Liver (tissue), 9 donors: ENCODE results near the gene OR52A1. TPM values are rescaled to one million over a fixed set of nuclear protein-coding genes. Genes with fewer than 3 reads are reported as not detected.
"Not testable (repeated sequence)": the region's sequence is repeated elsewhere in the genome, so short reads cannot be mapped to it uniquely, and the experiment has no call there.

Experiments used
- DNase-seq: peaks from one replicate; pipeline ENCODE4 v3.0.0-alpha.2; 2017; ENCODE audit warnings: low spot score
- H3K27ac ChIP-seq, 2 donors: one replicate each; pipeline ENCODE4 v1.7.0; 2013; ENCODE audit warnings: inconsistent platforms in 2 of 2, low read length in 2 of 2, control low read depth in 1 of 2, low read depth in 1 of 2, mild to moderate bottlenecking in 1 of 2
- H3K27me3 ChIP-seq, 4 donors: one replicate each; pipeline versions ENCODE4 v1.6.1 to v1.7.0; 2013; ENCODE audit warnings: low read length in 3 of 4, inconsistent platforms in 1 of 4, mild to moderate bottlenecking in 1 of 4, moderate library complexity in 1 of 4; ENCODE audit not compliant: control insufficient read depth in 4 of 4, insufficient read depth in 4 of 4
- H3K36me3 ChIP-seq, 4 donors: one replicate each; pipeline versions ENCODE4 v1.6.1 to v1.7.0; 2013; ENCODE audit warnings: low read length in 3 of 4, mild to moderate bottlenecking in 3 of 4, low read depth in 1 of 4, moderate library complexity in 1 of 4; ENCODE audit not compliant: control insufficient read depth in 4 of 4, insufficient read depth in 3 of 4
- H3K4me1 ChIP-seq, 4 donors: one replicate each; pipeline versions ENCODE4 v1.6.1 to v1.7.0; 2013; ENCODE audit warnings: low read length in 3 of 4, mild to moderate bottlenecking in 3 of 4, moderate library complexity in 1 of 4; ENCODE audit not compliant: control insufficient read depth in 4 of 4, insufficient read depth in 4 of 4
- H3K4me3 ChIP-seq, 3 donors: one replicate each; pipeline versions ENCODE4 v1.6.1 to v1.7.0; 2013; ENCODE audit warnings: low read length in 3 of 3, control low read depth in 1 of 3, low read depth in 1 of 3, mild to moderate bottlenecking in 1 of 3
- H3K9ac ChIP-seq, 2 donors: one replicate each; pipeline ENCODE4 v1.7.0; 2013; ENCODE audit warnings: low read length in 2 of 2, mild to moderate bottlenecking in 2 of 2, moderate library complexity in 2 of 2, control low read depth in 1 of 2, low read depth in 1 of 2
- H3K9me3 ChIP-seq, 4 donors: one replicate each; pipeline versions ENCODE4 v1.6.1 to v1.7.0; 2013; ENCODE audit warnings: low read length in 3 of 4; ENCODE audit not compliant: control insufficient read depth in 4 of 4
- EGR1 ChIP-seq, 2 donors: IDR thresholded peaks; 2 replicates each; pipeline ENCODE4 v1.6.1; 2016 to 2018; ENCODE audit warnings: antibody characterized with exemption in 2 of 2, low read depth in 2 of 2
- FOXA1 ChIP-seq: IDR thresholded peaks from 2 replicates; pipeline ENCODE4 v1.6.1; 2016; ENCODE audit warnings: antibody characterized with exemption
- FOXA2 ChIP-seq: IDR thresholded peaks from 2 replicates; pipeline ENCODE4 v1.6.1; 2016; ENCODE audit warnings: antibody characterized with exemption
- HNF4A ChIP-seq, 2 donors: conservative IDR thresholded peaks; 2 replicates each; pipeline ENCODE4 v1.6.1; 2016; ENCODE audit warnings: antibody characterized with exemption in 2 of 2, mild to moderate bottlenecking in 2 of 2
- HNF4G ChIP-seq: IDR thresholded peaks from 2 replicates; pipeline ENCODE4 v1.6.1; 2016; ENCODE audit warnings: antibody characterized with exemption
- JUND ChIP-seq, 2 donors: IDR thresholded peaks; 2 replicates each; pipeline ENCODE4 v1.6.1; 2016; ENCODE audit warnings: antibody characterized with exemption in 2 of 2
- NR2F2 ChIP-seq: IDR thresholded peaks from 2 replicates; pipeline ENCODE4 v1.6.1; 2016; ENCODE audit warnings: antibody characterized with exemption
- RAD21 ChIP-seq, 2 donors: IDR thresholded peaks; 2 replicates each; pipeline ENCODE4 v1.6.1; 2016; ENCODE audit warnings: antibody characterized with exemption in 2 of 2, mild to moderate bottlenecking in 2 of 2
- RXRA ChIP-seq, 2 donors: IDR thresholded peaks; 2 replicates each; pipeline ENCODE4 v1.6.1; 2017 to 2018; ENCODE audit warnings: antibody characterized with exemption in 2 of 2, mild to moderate bottlenecking in 1 of 2
- YY1 ChIP-seq: IDR thresholded peaks from 2 replicates; pipeline ENCODE4 v1.6.1; 2016; ENCODE audit warnings: antibody characterized with exemption, mild to moderate bottlenecking
- WGBS: extraction: QIAGEN DNeasy Blood & Tissue Kit; methylation state at CpG from one replicate; pipeline ENCODE4 v1.1.7; 2013; 5-methylcytosine and 5-hydroxymethylcytosine counted together
- polyA plus RNA-seq, 2 donors: library from polyadenylated mRNA; stranded (reverse) in 1 of 2; unstranded in 1 of 2; fragments of 200-250 nt in 1 of 2; fragments of >200 nt in 1 of 2; fragmentation: Nextera tagmentation in 1 of 2; extraction: Ambion mirVana in 1 of 2; gene quantifications; one replicate each; pipeline versions ENCODE4 v1.2.1 to v1.2.3, GENCODE V29; 2013 to 2015
- total RNA-seq, 2 donors: library from RNA; depleted of rRNA; stranded (reverse); fragments of >200 nt; gene quantifications; one replicate each; pipeline ENCODE4 v1.2.3, GENCODE V29; 2014
- TF ChIP-seq, protein P1 (sequence below): IDR thresholded peaks from 2 replicates; pipeline ENCODE4 v1.6.1; 2016; ENCODE audit warnings: antibody characterized with exemption, mild to moderate bottlenecking
- TF ChIP-seq, protein P2 (sequence below): fragments of 150-350 bp; IDR thresholded peaks from 2 replicates; pipeline ENCODE4 v1.5.1; 2017; ENCODE audit warnings: improper control_type of control experiment, low read depth, low read length; ENCODE audit not compliant: missing input control
- TF ChIP-seq, protein P3 (sequence below): IDR thresholded peaks from 2 replicates; pipeline ENCODE4 v1.6.1; 2016; ENCODE audit warnings: antibody characterized with exemption
- donor health status: healthy.
- donor health status: healthy.
- donor health status: healthy.
- donor health status: healthy.
- donor health status: healthy.

Gene OR52A1
- total and polyA plus RNA-seq, 4 donors: not detected

GRCh38 chr11:5171856-5172255, 17.3 kb upstream of the OR52A1 start:
- Histone ChIP-seq H3K27me3 (no peaks in the 10 kb centered on the region), H3K9me3 (no peaks in the 10 kb centered on the region), H3K9ac (no peak overlapping the region), H3K27ac (no peak overlapping the region), H3K4me1 (no peaks in the 10 kb centered on the region), H3K4me3 (no peak overlapping the region), H3K36me3 (no peaks in the 10 kb centered on the region)
- no peak for DNase-seq
- WGBS: 47% methylated on average over 2 of the region's 2 CpGs
- no peak for TF ChIP-seq JUND (IDR thresholded peaks at IDR 0.05)
- TF ChIP-seq, protein P1, sequence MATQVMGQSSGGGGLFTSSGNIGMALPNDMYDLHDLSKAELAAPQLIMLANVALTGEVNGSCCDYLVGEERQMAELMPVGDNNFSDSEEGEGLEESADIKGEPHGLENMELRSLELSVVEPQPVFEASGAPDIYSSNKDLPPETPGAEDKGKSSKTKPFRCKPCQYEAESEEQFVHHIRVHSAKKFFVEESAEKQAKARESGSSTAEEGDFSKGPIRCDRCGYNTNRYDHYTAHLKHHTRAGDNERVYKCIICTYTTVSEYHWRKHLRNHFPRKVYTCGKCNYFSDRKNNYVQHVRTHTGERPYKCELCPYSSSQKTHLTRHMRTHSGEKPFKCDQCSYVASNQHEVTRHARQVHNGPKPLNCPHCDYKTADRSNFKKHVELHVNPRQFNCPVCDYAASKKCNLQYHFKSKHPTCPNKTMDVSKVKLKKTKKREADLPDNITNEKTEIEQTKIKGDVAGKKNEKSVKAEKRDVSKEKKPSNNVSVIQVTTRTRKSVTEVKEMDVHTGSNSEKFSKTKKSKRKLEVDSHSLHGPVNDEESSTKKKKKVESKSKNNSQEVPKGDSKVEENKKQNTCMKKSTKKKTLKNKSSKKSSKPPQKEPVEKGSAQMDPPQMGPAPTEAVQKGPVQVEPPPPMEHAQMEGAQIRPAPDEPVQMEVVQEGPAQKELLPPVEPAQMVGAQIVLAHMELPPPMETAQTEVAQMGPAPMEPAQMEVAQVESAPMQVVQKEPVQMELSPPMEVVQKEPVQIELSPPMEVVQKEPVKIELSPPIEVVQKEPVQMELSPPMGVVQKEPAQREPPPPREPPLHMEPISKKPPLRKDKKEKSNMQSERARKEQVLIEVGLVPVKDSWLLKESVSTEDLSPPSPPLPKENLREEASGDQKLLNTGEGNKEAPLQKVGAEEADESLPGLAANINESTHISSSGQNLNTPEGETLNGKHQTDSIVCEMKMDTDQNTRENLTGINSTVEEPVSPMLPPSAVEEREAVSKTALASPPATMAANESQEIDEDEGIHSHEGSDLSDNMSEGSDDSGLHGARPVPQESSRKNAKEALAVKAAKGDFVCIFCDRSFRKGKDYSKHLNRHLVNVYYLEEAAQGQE: no peak
- no peak for TF ChIP-seq RAD21 (IDR thresholded peaks at IDR 0.05)
- TF ChIP-seq RXRA (IDR thresholded peaks at IDR 0.05): no peak
- no peak for TF ChIP-seq HNF4G
- no peak for TF ChIP-seq FOXA2
- TF ChIP-seq, protein P2, sequence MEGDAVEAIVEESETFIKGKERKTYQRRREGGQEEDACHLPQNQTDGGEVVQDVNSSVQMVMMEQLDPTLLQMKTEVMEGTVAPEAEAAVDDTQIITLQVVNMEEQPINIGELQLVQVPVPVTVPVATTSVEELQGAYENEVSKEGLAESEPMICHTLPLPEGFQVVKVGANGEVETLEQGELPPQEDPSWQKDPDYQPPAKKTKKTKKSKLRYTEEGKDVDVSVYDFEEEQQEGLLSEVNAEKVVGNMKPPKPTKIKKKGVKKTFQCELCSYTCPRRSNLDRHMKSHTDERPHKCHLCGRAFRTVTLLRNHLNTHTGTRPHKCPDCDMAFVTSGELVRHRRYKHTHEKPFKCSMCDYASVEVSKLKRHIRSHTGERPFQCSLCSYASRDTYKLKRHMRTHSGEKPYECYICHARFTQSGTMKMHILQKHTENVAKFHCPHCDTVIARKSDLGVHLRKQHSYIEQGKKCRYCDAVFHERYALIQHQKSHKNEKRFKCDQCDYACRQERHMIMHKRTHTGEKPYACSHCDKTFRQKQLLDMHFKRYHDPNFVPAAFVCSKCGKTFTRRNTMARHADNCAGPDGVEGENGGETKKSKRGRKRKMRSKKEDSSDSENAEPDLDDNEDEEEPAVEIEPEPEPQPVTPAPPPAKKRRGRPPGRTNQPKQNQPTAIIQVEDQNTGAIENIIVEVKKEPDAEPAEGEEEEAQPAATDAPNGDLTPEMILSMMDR: no peak
- TF ChIP-seq HNF4A (conservative IDR thresholded peaks at IDR 0.05): no peak
- no peak for TF ChIP-seq EGR1 (IDR thresholded peaks at IDR 0.05; ENCODE audit: low read depth in 2 of 2)
- no peak for TF ChIP-seq NR2F2
- TF ChIP-seq YY1: no peak
- no peak for TF ChIP-seq FOXA1
- TF ChIP-seq, protein P3, sequence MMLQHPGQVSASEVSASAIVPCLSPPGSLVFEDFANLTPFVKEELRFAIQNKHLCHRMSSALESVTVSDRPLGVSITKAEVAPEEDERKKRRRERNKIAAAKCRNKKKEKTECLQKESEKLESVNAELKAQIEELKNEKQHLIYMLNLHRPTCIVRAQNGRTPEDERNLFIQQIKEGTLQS: no peak

GRCh38 chr11:5165898-5166297, 11.3 kb upstream of the OR52A1 start:
- not testable (repeated sequence) for H3K9me3 ChIP-seq, H3K9ac ChIP-seq, H3K27me3 ChIP-seq, H3K27ac ChIP-seq, H3K4me1 ChIP-seq, H3K4me3 ChIP-seq, H3K36me3 ChIP-seq, DNase-seq

DNA sequence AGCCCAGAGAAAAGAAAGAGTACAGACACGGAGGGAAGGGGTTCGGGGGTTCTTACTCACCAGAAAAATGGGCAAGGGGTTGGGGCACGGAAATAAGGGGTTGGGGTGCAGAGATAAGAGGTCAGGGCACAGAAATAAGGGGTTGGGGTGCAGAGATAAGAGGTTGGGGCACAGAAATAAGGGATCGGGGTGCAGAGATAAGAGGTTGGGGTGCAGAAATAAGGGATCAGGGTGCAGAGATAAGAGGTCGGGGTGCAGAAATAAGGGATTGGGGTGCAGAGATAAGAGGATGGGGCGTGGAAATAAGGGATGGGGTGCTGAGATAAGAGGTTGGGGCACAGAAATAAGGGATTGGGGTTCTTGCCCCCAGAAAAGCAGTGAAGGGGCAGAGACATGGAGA, 10.2 kb upstream of the OR52A1 start:
- not testable (repeated sequence) for H3K36me3 ChIP-seq, H3K4me1 ChIP-seq, H3K27me3 ChIP-seq, H3K9me3 ChIP-seq, H3K27ac ChIP-seq, H3K4me3 ChIP-seq, H3K9ac ChIP-seq, DNase-seq
- 72% methylated on average over 6 of the region's 6 CpGs for WGBS

DNA sequence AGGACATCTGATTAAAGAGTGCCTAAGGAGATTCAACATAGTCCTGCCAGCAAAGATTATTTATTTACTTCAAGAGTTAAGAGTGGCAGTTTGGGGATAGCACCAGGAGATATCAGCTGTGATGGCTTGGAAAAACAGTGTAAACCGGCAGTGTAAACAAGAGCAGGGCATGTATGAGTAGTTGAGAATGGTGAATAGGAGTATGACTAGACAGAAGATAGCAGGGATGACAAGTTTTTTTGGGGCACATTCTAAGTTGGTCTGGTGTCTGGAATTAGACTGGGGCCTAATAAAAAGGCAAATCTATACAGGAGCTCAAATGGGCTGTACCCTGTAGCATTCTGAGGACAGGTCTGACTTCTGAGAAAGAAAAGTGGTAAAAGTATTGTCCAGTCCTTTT, 6.5 kb upstream of the OR52A1 start:
- H3K36me3 ChIP-seq, H3K9ac ChIP-seq, H3K27me3 ChIP-seq, DNase-seq, H3K27ac ChIP-seq, H3K4me3 ChIP-seq, H3K9me3 ChIP-seq, H3K4me1 ChIP-seq: not testable (repeated sequence)
- WGBS: no CpG with 5 or more reads among the region's 1 CpG

GRCh38 chr11:5160217-5160616, 5.7 kb upstream of the OR52A1 start:
- H3K9me3 ChIP-seq, DNase-seq, H3K4me3 ChIP-seq, H3K27me3 ChIP-seq, H3K27ac ChIP-seq, H3K4me1 ChIP-seq, H3K36me3 ChIP-seq, H3K9ac ChIP-seq: not testable (repeated sequence)
- WGBS: 58% methylated on average over 4 of the region's 4 CpGs
